HUES6 (cell line): Measurements from ENCODE around the gene PMAIP1.

Experiments used
- H3K27ac ChIP-seq: 2 replicates; pipeline ENCODE4 v1.7.0; 2013; ENCODE audit warnings: low read depth, mild to moderate bottlenecking, low read length, inconsistent platforms
- H3K27me3 ChIP-seq: 2 replicates; pipeline ENCODE4 v1.6.1; 2013; ENCODE audit warnings: low read length; ENCODE audit not compliant: control insufficient read depth, insufficient read depth
- H3K36me3 ChIP-seq: 2 replicates; pipeline ENCODE4 v1.6.1; 2013; ENCODE audit warnings: low read length; ENCODE audit not compliant: control insufficient read depth, insufficient read depth
- H3K4me1 ChIP-seq: 2 replicates; pipeline ENCODE4 v1.6.1; 2013; ENCODE audit warnings: low read length; ENCODE audit not compliant: control insufficient read depth, insufficient read depth
- H3K4me3 ChIP-seq: 2 replicates; pipeline ENCODE4 v1.5.1; 2013; ENCODE audit warnings: low read depth, low read length
- H3K9ac ChIP-seq: one replicate; pipeline ENCODE4 v1.6.1; 2013; ENCODE audit warnings: mild to moderate bottlenecking, low read length
- H3K9me3 ChIP-seq: 2 replicates; pipeline ENCODE4 v1.6.1; 2013; ENCODE audit warnings: low read depth, low read length; ENCODE audit not compliant: control insufficient read depth, insufficient read depth

PMAIP1 gene

DNA sequence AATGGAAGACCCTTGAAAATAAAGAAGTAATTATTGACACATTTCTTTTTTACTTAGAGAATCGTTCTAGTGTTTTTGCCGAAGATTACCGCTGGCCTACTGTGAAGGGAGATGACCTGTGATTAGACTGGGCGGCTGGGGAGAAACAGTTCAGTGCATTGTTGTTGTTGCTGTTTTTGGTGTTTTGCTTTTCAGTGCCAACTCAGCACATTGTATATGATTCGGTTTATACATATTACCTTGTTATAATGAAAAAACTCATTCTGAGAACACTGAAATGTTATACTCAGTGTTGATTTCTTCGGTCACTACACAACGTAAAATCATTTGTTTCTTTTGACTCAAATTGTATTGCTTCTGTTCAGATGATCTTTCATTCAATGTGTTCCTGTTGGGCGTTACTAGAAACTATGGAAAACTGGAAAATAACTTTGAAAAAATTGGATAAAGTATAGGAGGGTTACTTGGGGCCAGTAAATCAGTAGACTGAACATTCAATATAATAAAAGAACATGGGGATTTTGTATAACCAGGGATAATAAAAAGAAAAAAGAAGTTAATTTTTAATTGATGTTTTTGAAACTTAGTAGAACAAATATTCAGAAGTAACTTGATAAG, 3.3 kb downstream of the PMAIP1 start:
- H3K9me3 ChIP-seq: no peaks in the 10 kb centered on the region
- no peaks in the 10 kb centered on the region; the same call in 1 of the 2 replicates for H3K27me3 ChIP-seq
- H3K27ac ChIP-seq: no peak overlapping the region
- H3K9ac ChIP-seq: no peak overlapping the region
- H3K4me1 ChIP-seq: peaks cover 28% of the 10 kb centered on the region
- peak overlapping the region; percentile 91 for H3K4me3 ChIP-seq
- H3K36me3 ChIP-seq: peaks cover 30% of the 10 kb centered on the region

DNA sequence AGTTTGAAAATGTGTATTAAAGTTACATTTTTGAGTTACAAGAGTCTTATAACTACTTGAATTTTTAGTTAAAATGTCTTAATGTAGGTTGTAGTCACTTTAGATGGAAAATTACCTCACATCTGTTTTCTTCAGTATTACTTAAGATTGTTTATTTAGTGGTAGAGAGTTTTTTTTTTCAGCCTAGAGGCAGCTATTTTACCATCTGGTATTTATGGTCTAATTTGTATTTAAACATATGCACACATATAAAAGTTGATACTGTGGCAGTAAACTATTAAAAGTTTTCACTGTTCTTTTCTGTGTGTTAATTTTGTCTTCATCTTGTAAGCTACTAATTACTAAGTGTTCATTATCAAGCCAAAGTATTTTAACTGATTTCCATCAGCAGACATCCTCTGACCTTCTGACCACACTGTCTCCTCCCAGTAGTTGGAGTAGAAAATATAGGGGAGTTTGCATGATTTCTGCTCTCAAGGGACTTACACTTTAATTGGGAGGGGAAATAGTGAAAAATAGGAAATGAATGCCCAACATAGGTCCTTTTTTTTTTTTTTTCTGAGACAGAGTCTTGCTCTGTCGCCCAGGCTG, 4.3 kb downstream of the PMAIP1 start:
- H3K36me3 ChIP-seq: peaks cover 30% of the 10 kb centered on the region
- peaks cover 30% of the 10 kb centered on the region for H3K4me1 ChIP-seq
- no peak overlapping the region for H3K9ac ChIP-seq
- no peaks in the 10 kb centered on the region for H3K9me3 ChIP-seq
- H3K4me3 ChIP-seq: peak overlapping the region; percentile 91
- H3K27ac ChIP-seq: no peak overlapping the region
- H3K27me3 ChIP-seq: no peaks in the 10 kb centered on the region; the same call in 1 of the 2 replicates

- H3K9ac ChIP-seq: no peak overlapping the region
- H3K36me3 ChIP-seq: peaks cover 30% of the 10 kb centered on the region
- H3K27me3 ChIP-seq: no peaks in the 10 kb centered on the region; the same call in 1 of the 2 replicates
- no peaks in the 10 kb centered on the region for H3K9me3 ChIP-seq
- H3K4me3 ChIP-seq: no peak overlapping the region
- H3K27ac ChIP-seq: no peak overlapping the region
- peaks cover 34% of the 10 kb centered on the region for H3K4me1 ChIP-seq
Observed at GRCh38 chr18:59905686-59906091, 5.9 kb downstream of the PMAIP1 start.

- Histone ChIP-seq H3K9me3 (no peaks in the 10 kb centered on the region), H3K27ac (no peak overlapping the region), H3K36me3 (peaks cover 30% of the 10 kb centered on the region), H3K4me3 (no peak overlapping the region), H3K9ac (no peak overlapping the region), H3K4me1 (peaks cover 34% of the 10 kb centered on the region), H3K27me3 (no peaks in the 10 kb centered on the region; the same call in 1 of the 2 replicates)
Observed at GRCh38 chr18:59906203-59906602, 6.4 kb downstream of the PMAIP1 start.

DNA sequence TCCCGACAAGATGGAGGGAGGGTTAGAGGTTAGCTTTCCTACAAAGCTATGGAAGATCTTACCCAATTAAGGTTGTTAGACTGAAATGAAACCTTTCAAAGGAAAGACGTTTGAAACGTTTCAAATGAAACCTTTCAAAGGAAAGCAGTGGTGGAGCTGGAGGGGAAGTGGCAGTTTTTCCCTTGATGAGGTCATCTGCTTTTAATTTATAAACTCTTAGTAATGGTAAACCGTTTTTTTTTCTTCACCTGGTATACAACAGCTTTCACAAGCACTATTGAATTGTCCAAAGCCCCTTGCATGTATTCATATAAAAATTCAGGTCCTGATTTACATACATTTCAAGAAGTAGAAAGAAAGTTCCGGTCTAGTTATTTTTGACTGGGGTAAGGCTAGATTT, 7.4 kb downstream of the PMAIP1 start:
- H3K27ac ChIP-seq: no peak overlapping the region
- H3K9ac ChIP-seq: no peak overlapping the region
- H3K9me3 ChIP-seq: no peaks in the 10 kb centered on the region
- peaks cover 34% of the 10 kb centered on the region for H3K4me1 ChIP-seq
- H3K36me3 ChIP-seq: peaks cover 23% of the 10 kb centered on the region
- no peaks in the 10 kb centered on the region; the same call in 1 of the 2 replicates for H3K27me3 ChIP-seq
- H3K4me3 ChIP-seq: no peak overlapping the region

DNA sequence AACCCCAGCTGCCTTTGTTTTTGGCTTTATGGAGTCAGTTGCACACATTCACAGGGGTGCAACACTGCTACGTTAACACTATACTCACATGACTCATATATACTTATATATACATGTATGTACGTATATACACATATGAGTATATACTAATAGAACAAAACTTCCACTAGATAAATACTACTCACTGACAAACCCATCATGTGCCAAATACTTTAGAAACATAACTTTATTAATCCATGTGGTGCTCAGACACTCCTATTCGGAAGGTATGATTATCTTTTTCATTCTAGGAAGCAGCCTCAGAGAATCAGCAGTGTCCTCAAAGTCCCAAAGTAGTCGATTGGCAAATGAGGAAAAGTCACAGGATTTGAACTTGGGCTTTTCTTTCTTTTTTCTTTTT, 7.9 kb downstream of the PMAIP1 start:
- no peaks in the 10 kb centered on the region for H3K9me3 ChIP-seq
- no peak overlapping the region for H3K4me3 ChIP-seq
- peaks cover 18% of the 10 kb centered on the region for H3K36me3 ChIP-seq
- no peak overlapping the region for H3K27ac ChIP-seq
- H3K4me1 ChIP-seq: peaks cover 30% of the 10 kb centered on the region
- H3K27me3 ChIP-seq: no peaks in the 10 kb centered on the region; the same call in 1 of the 2 replicates
- no peak overlapping the region for H3K9ac ChIP-seq

- Histone ChIP-seq H3K9me3 (peaks cover 4% of the 10 kb centered on the region), H3K27ac (no peak overlapping the region), H3K9ac (no peak overlapping the region), H3K4me3 (no peak overlapping the region), H3K27me3 (no peaks in the 10 kb centered on the region; the same call in 1 of the 2 replicates), H3K36me3 (peaks cover 7% of the 10 kb centered on the region), H3K4me1 (peaks cover 30% of the 10 kb centered on the region)
Observed at GRCh38 chr18:59908799-59909198, 9.0 kb downstream of the PMAIP1 start.

DNA sequence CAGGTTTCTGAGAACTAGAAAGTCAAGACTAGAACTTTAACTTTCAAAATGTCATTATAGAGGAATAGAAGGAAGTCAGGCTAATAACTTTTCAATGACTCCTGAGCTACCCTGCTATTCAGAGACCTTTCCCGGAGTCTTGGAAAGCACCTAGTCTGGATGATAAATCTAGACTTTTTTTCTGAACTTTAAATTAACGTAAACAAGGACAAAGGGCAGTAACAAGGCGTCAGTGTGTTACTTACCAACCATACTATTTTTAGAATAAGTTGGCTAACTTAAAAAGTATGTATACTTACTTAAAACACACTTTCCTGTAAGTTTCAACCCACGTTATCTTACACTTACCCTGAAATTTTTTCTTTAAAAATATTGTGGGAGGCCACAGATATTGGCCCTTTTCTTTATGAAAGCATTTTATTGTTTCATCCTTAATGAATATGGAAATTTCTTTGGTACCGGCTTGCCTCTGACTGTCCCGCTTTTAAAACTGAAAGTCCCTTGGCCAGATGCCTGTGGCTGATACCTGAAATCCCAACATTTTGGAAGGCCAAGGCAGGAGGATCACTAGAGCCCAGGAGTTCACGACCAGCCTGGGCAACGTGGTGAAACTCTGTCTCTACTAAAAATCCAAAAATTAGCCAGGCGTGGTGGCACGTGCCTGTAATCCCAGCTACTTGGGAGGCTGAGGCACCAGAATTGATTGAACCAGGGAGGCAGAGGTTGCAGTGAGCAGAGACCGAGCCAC, 9.7 kb downstream of the PMAIP1 start:
- H3K27me3 ChIP-seq: no peaks in the 10 kb centered on the region; the same call in 1 of the 2 replicates
- H3K9ac ChIP-seq: no peak overlapping the region
- no peak overlapping the region for H3K4me3 ChIP-seq
- H3K4me1 ChIP-seq: peaks cover 25% of the 10 kb centered on the region
- no peak overlapping the region for H3K27ac ChIP-seq
- 0 out of 2 replicates have a peak, but pooled peaks cover under 1% of the 10 kb centered on the region for H3K36me3 ChIP-seq
- H3K9me3 ChIP-seq: peaks cover 4% of the 10 kb centered on the region

DNA sequence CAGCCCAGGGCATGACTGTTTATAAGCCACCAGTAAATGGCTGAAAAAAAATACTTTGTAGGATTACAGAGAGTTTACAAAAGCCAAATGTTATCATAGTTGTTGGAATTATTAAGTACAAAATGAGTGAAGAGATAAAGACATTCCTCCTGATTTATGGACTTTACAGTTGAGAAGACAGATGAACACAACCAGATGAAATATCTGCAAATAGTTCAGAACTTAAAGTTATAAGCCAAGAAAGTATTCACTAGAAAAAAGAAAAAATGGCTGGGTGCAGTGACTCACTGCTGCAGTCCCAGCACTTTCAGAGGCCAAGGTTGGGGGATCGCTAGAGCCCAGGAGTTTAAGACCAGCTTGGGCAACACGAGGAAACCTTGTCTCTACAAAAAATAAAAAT, 11.2 kb downstream of the PMAIP1 start:
- no peaks in the 10 kb centered on the region for H3K36me3 ChIP-seq
- peaks cover 4% of the 10 kb centered on the region for H3K9me3 ChIP-seq
- peaks cover 13% of the 10 kb centered on the region for H3K4me1 ChIP-seq
- no peaks in the 10 kb centered on the region; the same call in 1 of the 2 replicates for H3K27me3 ChIP-seq
- no peak overlapping the region for H3K4me3 ChIP-seq
- H3K9ac ChIP-seq: no peak overlapping the region
- H3K27ac ChIP-seq: no peak overlapping the region

- H3K4me3 ChIP-seq: no peak overlapping the region
- no peaks in the 10 kb centered on the region for H3K36me3 ChIP-seq
- peaks cover 4% of the 10 kb centered on the region for H3K9me3 ChIP-seq
- H3K27ac ChIP-seq: no peak overlapping the region
- H3K27me3 ChIP-seq: no peaks in the 10 kb centered on the region; the same call in 1 of the 2 replicates
- peaks cover 13% of the 10 kb centered on the region for H3K4me1 ChIP-seq
- H3K9ac ChIP-seq: no peak overlapping the region
Observed at GRCh38 chr18:59911600-59911999, 11.8 kb downstream of the PMAIP1 start.

DNA sequence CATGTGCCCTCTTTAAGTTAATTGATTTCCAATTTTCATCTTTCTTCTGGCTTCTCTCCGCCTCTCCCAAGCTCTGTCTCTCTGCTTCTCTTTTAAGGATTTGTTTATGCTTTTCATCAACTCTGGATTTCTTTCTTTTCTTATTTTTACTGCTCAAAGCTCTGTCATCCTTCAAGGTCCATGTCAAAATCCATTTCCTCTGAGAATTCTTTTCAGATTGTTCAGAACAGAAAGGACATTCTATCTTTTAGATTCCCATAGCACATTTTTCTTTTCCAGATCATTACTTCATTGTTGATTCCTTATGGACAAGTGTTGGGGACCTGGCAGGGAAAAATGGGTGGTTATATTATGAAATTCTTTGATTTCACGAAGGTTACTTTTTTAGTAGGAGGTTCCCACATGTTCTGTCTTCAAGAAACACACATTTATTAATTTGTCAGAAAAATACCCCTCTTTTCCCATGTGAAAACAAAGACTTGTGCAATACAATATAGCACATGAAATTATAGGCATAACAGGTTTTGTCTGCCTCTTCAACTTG, 12.3 kb downstream of the PMAIP1 start:
- no peaks in the 10 kb centered on the region for H3K36me3 ChIP-seq
- H3K9me3 ChIP-seq: peaks cover 4% of the 10 kb centered on the region
- H3K27me3 ChIP-seq: no peaks in the 10 kb centered on the region; the same call in 1 of the 2 replicates
- no peak overlapping the region for H3K9ac ChIP-seq
- no peak overlapping the region for H3K27ac ChIP-seq
- no peak overlapping the region for H3K4me3 ChIP-seq
- peaks cover 13% of the 10 kb centered on the region for H3K4me1 ChIP-seq
